ENCODE measurements around the gene ARPC2. TPM values are rescaled to one million over a fixed set of nuclear protein-coding genes. Genes with fewer than 3 reads are reported as not detected.

Gene ARPC2
- total RNA-seq, 4 donors from 2014 or later: 278 to 384 (median 348) TPM

DNA sequence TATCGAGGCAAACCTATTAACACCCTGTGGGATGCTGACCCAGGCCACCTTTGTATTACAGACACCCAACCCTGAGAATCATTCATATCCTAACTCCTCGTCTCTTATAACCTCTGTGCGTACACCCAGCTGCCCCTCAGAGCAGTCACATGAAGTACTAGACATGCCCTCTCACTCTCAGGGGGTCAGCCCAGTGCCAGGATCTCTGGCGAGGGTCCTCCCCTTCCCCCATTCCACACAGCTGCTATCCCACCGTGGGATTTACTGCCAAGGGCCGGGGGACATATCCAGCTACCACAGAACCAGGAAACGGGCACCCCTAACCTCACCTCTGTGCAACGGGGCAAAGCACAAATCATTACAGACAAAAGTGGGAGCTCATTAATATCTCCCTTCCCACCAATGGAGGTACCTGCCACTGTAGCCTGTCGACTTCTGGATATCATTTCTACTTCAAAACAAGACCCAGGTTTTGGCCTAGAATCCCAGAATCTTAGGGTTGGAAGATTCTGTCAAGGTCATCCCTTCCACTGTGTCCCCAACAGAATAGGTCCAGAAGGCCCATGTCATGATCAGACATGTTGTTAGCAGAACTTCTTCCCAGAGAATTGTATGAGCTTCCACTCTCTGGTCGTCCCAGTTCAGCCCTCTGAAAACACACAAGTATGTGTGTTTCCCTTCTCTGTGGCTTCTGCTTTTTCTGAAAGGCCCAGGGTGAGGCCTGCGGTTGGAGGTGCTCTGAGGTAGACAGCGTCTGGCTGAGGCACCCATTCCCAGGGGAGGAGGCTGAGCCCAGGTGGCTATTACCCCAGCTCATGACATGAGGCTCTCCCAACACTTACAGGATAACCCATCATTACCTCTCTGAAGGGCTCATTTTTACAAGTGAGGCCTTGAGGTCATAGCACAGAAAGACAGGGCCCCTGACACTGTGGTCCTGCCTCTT, 73.6 kb downstream of the ARPC2 start:
- no peak for ATAC-seq (ENCODE audit: low FRiP score)
- TF ChIP-seq CTCF (IDR thresholded peaks at IDR 0.05): no peak
- DNase-seq (ENCODE audit: low spot score): no peak

- no peak for TF ChIP-seq CTCF (IDR thresholded peaks at IDR 0.05)
- DNase-seq (ENCODE audit: low spot score): no peak
- no peak for ATAC-seq (ENCODE audit: low FRiP score)
Observed at GRCh38 chr2:218291318-218292047, 74.5 kb downstream of the ARPC2 start.

DNA sequence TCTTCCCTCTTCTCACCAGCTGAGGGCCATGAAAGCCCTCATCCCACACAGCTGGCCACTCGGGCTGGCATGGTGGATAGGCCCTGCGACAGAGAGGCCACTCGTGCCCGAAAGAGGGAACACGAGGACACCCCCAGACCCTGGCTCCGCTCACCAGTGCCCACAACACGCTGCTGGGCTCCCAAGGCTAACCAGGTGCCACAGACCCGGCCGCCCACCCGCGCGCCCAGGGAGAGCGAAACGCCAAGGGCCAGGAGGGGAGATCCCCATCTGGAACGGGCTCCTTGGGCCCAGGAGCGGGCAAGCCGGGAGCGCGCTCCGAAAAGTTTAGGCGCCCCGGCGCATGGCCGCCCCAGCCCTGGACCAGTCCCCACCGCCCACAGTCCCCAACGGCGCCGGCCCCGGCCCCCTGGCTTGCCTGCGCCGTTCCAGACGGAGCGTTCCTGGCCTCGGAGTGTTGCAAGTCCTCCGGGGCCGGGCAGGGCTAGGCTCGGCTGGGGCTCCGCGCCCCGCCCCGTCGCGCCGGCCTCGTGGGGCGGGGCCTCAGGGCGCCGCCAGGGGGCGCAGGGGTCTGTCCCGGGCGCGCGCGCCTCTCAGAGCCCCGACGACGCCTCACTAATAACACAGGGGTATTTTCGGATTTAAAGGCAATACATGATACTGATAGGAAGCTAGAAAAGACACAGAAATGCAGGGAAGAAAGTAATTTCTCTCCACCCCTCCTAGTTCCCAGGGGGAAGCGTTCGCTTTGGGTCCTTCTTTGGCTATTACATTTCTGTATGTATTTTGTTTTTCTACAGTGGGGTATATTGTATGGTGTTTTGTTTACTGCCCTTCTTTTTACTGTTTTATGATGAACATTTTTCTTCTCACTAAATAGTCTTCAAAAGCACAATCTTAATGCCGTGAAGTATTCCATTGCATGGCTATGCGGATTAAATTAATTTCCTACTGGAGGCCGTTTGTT, 75.3 kb downstream of the ARPC2 start, which contains the start of gene TMBIM1:
Gene TMBIM1, minus strand, starts transcription at position 456 of the 967 bp plus-strand sequence. CDS start 10,362 bp downstream, outside the sequence.
- DNase-seq (ENCODE audit: low spot score): peak; percentile 58
- peak in 2 of 3 donors; percentile 72 to 98 for TF ChIP-seq CTCF (IDR thresholded peaks at IDR 0.05)
- ATAC-seq (ENCODE audit: low FRiP score): peak; percentile 85

- no peak for TF ChIP-seq CTCF (IDR thresholded peaks at IDR 0.05)
- DNase-seq (ENCODE audit: low spot score) (no peak), ATAC-seq (ENCODE audit: low FRiP score) (no peak)
Observed at GRCh38 chr2:218293715-218294429, 76.9 kb downstream of the ARPC2 start.

DNA sequence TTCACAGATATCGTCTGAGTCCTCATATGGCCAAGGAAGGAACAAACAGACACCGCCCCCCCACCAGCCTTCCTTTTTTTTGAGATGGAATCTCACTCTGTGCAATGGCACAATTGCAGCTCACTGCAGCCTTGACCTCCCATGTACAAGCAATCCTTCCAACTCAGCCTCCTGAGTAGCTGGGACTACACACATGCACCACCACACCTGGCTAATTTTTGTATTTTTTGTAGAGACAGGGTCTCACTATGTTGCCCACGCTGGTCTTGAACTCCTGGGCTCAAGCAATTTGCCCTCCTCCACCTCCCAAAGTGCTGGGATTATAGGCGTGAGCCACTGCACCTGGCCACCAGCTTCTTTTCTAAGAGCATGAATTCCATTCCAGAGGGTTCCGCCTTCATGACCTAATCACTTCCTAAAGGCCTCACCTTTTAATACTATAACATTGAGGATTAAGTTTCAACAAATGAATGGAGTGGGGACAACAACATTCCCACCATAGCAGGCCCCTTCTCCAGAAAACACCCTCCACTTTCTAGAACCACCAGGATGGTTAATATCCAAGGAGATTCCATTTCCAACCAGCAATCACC, 77.5 kb downstream of the ARPC2 start:
- TF ChIP-seq CTCF (IDR thresholded peaks at IDR 0.05): no peak

More for the DNA sequence above, 77.5 kb downstream of the ARPC2 start:
- no peak for ATAC-seq (ENCODE audit: low FRiP score)
- no peak for DNase-seq (ENCODE audit: low spot score)

Data from omental fat pad (tissue), 4 donors.